Measurements from ENCODE around the gene CDK6.
A peak's percentile ranks its signal among the peaks of the same experiment; 100 is the strongest.

CDK6 gene

DNA sequence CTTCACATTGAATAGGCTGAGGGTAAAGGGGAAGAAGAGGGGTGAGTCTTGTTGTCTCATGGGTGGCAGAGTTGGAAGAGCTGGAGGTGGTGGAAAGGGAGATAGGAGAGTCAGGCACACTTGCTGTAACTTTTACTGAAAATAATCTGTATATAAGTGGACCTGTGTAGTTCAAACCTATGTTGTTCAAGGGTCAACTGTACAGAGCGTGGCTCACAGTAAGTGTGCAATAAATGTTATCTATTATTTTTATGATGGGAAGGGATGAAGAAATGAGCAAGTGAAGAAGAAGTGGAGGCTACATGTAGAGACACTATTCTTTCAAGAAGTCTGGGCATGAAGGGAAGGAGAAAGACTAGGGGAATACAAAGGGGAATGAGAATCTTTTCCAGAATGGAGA lies 174.7 kb downstream of the CDK6 start:
- H3K4me3 ChIP-seq (ENCODE audit: low read length): no peak overlapping the region
- TF ChIP-seq, protein P1, sequence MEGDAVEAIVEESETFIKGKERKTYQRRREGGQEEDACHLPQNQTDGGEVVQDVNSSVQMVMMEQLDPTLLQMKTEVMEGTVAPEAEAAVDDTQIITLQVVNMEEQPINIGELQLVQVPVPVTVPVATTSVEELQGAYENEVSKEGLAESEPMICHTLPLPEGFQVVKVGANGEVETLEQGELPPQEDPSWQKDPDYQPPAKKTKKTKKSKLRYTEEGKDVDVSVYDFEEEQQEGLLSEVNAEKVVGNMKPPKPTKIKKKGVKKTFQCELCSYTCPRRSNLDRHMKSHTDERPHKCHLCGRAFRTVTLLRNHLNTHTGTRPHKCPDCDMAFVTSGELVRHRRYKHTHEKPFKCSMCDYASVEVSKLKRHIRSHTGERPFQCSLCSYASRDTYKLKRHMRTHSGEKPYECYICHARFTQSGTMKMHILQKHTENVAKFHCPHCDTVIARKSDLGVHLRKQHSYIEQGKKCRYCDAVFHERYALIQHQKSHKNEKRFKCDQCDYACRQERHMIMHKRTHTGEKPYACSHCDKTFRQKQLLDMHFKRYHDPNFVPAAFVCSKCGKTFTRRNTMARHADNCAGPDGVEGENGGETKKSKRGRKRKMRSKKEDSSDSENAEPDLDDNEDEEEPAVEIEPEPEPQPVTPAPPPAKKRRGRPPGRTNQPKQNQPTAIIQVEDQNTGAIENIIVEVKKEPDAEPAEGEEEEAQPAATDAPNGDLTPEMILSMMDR (IDR thresholded peaks at IDR 0.05; ENCODE audit: insufficient read depth, low read depth, low read length, missing control alignments): no peak
- no peak for DNase-seq (ENCODE audit: low read depth)

DNA sequence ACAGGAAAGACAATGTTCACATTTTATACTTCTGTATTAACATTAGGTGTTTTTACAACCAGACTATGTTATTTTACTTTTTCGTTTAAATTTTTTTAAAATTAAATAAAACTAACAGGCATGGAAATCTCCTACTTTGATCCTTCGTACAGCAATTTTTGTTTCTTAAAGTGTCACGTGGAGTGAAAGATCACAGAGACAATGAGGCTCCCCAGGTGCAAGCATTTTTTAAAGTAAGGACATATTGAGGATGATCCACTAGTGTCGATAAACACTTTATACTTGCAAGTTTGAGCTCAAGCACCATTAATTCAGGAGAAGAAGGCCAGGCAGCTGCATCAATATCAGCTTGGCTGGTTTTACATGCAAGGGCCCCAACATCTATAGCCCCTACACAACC lies 177.7 kb downstream of the CDK6 start:
- DNase-seq (ENCODE audit: low read depth): no peak
- H3K4me3 ChIP-seq (ENCODE audit: low read length): no peak overlapping the region
- TF ChIP-seq, protein P1 (IDR thresholded peaks at IDR 0.05; ENCODE audit: insufficient read depth, low read depth, low read length, missing control alignments): no peak

DNA sequence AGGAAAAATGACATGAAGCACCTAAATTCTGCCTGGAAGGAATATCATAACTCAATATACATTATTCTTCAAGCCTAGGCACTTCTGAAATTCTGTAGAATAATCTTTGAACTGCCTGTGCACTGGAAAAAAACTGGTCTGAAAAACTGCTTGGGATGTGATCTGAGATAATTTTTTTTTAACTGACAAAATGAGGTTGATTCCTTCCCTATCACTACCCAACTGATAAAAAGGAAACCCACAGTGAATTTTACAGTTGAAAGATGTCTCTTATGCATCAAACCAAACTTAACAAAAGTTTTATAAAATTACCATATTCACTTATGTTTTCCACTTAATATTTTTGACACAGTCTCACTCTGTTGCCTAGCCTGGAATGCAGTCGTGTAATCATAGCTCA lies 179.0 kb downstream of the CDK6 start:
- no peak for DNase-seq (ENCODE audit: low read depth)
- TF ChIP-seq, protein P1 (IDR thresholded peaks at IDR 0.05; ENCODE audit: insufficient read depth, low read depth, low read length, missing control alignments): no peak
- H3K4me3 ChIP-seq (ENCODE audit: low read length): no peak overlapping the region

DNA sequence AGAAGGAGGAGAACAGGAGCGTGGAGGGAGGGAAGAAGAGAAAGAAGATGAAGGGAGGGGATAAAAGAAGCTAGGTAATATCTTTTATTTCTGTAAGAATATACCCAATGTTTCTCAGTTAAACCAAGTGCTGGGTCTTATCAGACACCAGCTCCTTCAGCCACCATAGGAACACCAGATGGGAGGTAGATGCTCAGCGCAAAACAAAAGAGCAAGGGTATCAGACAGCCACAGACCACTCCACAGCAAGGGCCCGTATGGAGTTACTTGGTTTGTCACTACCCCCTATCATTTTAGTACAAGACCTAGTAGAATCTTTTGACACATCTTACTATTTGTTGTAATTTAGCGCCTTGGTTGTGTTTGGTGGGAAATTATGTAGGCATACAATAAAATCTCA lies 180.3 kb downstream of the CDK6 start:
- TF ChIP-seq, protein P1 (IDR thresholded peaks at IDR 0.05; ENCODE audit: insufficient read depth, low read depth, low read length, missing control alignments): no peak
- DNase-seq (ENCODE audit: low read depth): no peak
- no peak overlapping the region for H3K4me3 ChIP-seq (ENCODE audit: low read length)

DNA sequence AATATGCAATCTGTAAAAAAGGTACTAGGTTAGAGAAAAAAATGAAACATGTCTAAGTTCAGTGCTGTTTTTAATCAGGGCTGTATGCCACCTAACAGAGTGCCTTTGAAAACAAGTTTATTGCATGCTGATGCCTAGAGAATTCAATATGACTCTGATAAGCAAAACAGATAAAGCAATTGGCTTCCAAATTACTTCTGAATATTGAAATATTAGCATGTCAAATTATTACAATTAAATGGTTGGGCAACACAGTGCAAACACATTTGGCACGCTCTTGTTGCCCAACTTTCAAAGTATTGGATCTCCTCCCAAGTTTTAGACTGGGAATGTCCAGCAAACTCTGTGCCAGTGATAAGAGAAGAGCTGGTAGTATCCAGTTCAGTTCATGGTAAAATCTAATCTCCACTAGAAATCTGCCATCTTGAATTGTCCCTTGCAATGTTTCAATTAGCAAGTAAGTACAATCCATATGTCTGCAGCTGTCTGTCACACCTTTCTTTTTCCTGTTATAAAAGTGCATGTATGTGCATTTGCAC lies 181.0 kb downstream of the CDK6 start:
- no peak for DNase-seq (ENCODE audit: low read depth)
- no peak overlapping the region for H3K4me3 ChIP-seq (ENCODE audit: low read length)
- TF ChIP-seq, protein P1 (IDR thresholded peaks at IDR 0.05; ENCODE audit: insufficient read depth, low read depth, low read length, missing control alignments): no peak

DNA sequence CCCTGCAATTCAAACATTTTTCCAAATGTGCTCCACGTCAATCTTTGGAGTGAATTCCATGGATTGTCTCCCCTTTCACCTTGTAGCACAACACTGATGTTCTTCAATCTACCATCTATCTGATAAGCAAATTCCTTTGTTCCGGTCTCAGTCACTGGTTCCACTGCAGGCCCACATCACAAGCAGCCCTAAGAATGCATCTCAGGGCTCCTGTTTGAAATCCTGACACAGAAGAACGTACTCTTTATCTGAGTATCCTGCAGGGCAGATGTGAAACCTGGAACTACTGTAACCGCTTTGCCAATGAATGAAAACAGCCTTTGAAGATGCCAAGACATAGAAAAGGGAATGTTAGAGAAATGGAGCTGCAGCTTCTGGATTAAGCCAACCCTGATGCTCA lies 183.2 kb downstream of the CDK6 start:
- TF ChIP-seq, protein P1 (IDR thresholded peaks at IDR 0.05; ENCODE audit: insufficient read depth, low read depth, low read length, missing control alignments): no peak
- no peak overlapping the region for H3K4me3 ChIP-seq (ENCODE audit: low read length)
- DNase-seq (ENCODE audit: low read depth): no peak

DNA sequence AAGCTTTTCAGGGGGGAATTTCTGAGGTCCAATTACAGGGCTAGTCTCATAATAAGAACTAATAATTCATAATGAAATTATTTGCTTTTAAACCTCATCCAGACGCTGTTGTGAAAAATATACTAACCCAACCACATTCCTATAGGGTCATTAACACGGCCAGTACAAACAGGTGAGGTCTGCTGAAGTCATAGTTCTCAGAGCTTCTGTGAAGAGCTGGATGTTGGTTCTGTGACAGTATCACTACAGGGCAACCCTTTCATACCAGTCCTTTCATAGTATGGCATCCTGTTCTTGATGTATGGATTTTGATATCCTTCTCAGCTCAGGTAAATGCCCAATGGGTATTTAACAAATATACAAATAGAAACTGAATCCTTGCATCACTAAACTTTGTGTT lies 183.8 kb downstream of the CDK6 start:
- TF ChIP-seq, protein P1 (IDR thresholded peaks at IDR 0.05; ENCODE audit: insufficient read depth, low read depth, low read length, missing control alignments): no peak
- peak; percentile 66 for DNase-seq (ENCODE audit: low read depth)
- no peak overlapping the region for H3K4me3 ChIP-seq (ENCODE audit: low read length)

All from epithelial cell of esophagus (primary cell).